Brain pericyte (primary cell): ENCODE results near the gene KCNQ1OT1.

ENCODE experiments used
- DNase-seq: peaks from one replicate; pipeline ENCODE4 v3.0.0-alpha.2; 2012; ENCODE audit warnings: low read depth, low spot score

The KCNQ1OT1 gene

GRCh38 chr11:2687782-2688191 lies 12.0 kb downstream of the KCNQ1OT1 start:
- no peak for DNase-seq

GRCh38 chr11:2687223-2687530 lies 12.6 kb downstream of the KCNQ1OT1 start:
- DNase-seq: no peak

- DNase-seq: no peak
Measured at GRCh38 chr11:2686360-2687222, 13.2 kb downstream of the KCNQ1OT1 start.

- DNase-seq: no peak
Measured at GRCh38 chr11:2685566-2686359, 14.0 kb downstream of the KCNQ1OT1 start.

- no peak for DNase-seq
Measured at GRCh38 chr11:2685051-2685450, 14.7 kb downstream of the KCNQ1OT1 start.

GRCh38 chr11:2684581-2684980 lies 15.2 kb downstream of the KCNQ1OT1 start:
- DNase-seq: no peak

- DNase-seq: no peak
Measured at GRCh38 chr11:2683806-2684205, 16.0 kb downstream of the KCNQ1OT1 start.

- DNase-seq: no peak
Measured at GRCh38 chr11:2681408-2682145, 18.2 kb downstream of the KCNQ1OT1 start.

GRCh38 chr11:2679011-2679676 lies 20.6 kb downstream of the KCNQ1OT1 start:
- DNase-seq: no peak

GRCh38 chr11:2678396-2678795 lies 21.4 kb downstream of the KCNQ1OT1 start:
- no peak for DNase-seq

GRCh38 chr11:2677127-2677526 lies 22.7 kb downstream of the KCNQ1OT1 start:
- no peak for DNase-seq

GRCh38 chr11:2675540-2675939 lies 24.3 kb downstream of the KCNQ1OT1 start:
- DNase-seq: no peak

GRCh38 chr11:2674658-2675131 lies 25.1 kb downstream of the KCNQ1OT1 start:
- DNase-seq: no peak

- DNase-seq: no peak
Measured at GRCh38 chr11:2673871-2674471, 25.8 kb downstream of the KCNQ1OT1 start.

- DNase-seq: no peak
Measured at GRCh38 chr11:2673250-2673610, 26.6 kb downstream of the KCNQ1OT1 start.

- no peak for DNase-seq
Measured at GRCh38 chr11:2672553-2673249, 27.1 kb downstream of the KCNQ1OT1 start.

GRCh38 chr11:2671748-2672147 lies 28.0 kb downstream of the KCNQ1OT1 start:
- no peak for DNase-seq

- DNase-seq: no peak
Measured at GRCh38 chr11:2670541-2671100, 29.2 kb downstream of the KCNQ1OT1 start.

- DNase-seq: no peak
Measured at GRCh38 chr11:2669634-2670469, 29.9 kb downstream of the KCNQ1OT1 start.
